Measurements from ENCODE around the gene PRRC1.

Gene PRRC1

GRCh38 chr5:127602896-127603844, 85.7 kb downstream of the PRRC1 start:
- no peaks in the 10 kb centered on the region for H3K36me3 Mint-ChIP-seq
- peaks cover 5% of the 10 kb centered on the region for H3K4me1 Mint-ChIP-seq
- no peak overlapping the region for H3K27ac Mint-ChIP-seq
- ATAC-seq: no peak
- no peak for DNase-seq (ENCODE audit: low spot score in 2 of 2)
- no peak overlapping the region for H3K4me3 Mint-ChIP-seq
- H3K9me3 Mint-ChIP-seq: no peaks in the 10 kb centered on the region

All from stimulated activated effector memory CD8-positive, alpha-beta T cell treated with anti-CD3 and anti-CD28 coated beads, Interleukin-12 subunit alpha, Interleukin-12 subunit beta, amount 100 ng/mL, for 72 hours (primary cell).